ENCODE measurements around the gene LTBR. TPM values are rescaled to one million over a fixed set of nuclear protein-coding genes. Genes with fewer than 3 reads are reported as not detected.

The LTBR gene
- total RNA-seq, 2 donors from 2014 or later, result 0.47 to 1.4 TPM

DNA sequence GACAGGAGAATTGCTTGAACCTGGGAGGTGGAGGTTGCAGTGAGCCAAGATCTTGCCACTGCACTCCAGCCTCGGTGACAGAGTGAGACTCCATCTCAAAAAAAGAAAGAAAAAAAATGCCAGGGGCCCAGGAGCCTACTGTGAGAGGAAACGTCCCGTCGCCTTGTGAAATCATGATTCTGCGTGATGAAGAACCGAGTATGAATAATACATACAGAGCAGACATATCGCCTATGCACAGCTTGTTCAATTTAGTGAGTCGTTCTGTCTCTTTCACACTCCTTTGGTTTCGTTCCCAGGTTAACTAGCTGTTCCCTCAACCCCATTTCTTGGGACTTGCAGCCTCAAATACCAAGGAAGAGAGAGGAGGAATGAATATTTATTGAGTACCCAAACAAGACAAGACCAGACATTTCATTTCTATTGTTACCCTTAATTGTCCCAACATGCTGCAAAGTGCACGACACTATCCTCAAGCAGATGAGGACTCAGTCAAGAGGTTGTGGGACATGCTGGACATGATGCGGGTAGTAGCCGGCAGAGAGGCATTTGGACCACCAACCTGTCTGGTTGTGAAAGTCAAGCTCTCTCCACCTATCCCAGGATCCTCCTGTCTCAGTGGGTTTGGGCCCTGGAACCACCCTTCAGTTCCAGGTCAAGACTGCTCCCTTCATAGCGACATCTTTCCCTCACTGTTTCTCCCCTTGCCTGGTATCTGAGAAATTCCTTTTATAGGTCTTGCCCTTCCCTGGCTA, 52.2 kb downstream of the LTBR start:
- Mint-ChIP-seq H3K27me3 (no peaks in the 10 kb centered on the region), H3K27ac (no peak overlapping the region), H3K4me1 (peaks cover 10% of the 10 kb centered on the region), H3K4me3 (no peak overlapping the region), H3K36me3 (ENCODE audit: low read depth) (no peaks in the 10 kb centered on the region)
- H3K9me3 ChIP-seq (ENCODE audit: control insufficient read depth, low read length, poor library complexity, severe bottlenecking), result no peaks in the 10 kb centered on the region
- no peak for DNase-seq
- ATAC-seq, result no peak

DNA sequence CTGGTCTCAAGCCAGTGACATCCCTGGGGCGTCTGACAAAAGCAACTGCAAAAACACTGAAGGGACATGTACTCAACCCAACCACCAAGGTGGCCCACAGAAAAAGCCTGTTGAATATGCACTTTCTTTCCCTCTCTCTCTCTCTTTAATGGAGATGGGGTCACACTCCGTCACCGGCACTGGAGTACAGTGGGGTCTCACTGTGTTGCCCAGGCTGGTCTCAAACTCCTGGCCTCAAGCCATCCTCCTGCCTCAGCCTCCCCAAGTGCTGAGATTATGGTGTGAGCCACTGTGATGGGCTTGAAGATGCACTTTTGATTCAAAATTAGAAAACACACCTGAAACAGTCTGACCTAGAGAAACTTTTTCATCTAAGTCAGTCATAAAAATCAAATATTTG, 53.6 kb downstream of the LTBR start:
- DNase-seq (no peak), ATAC-seq (no peak)
- H3K36me3 Mint-ChIP-seq (ENCODE audit: low read depth), result no peaks in the 10 kb centered on the region
- no peak overlapping the region for H3K27ac Mint-ChIP-seq
- H3K4me3 Mint-ChIP-seq, result no peak overlapping the region
- H3K4me1 Mint-ChIP-seq, result peaks cover 14% of the 10 kb centered on the region
- H3K9me3 ChIP-seq (ENCODE audit: control insufficient read depth, low read length, poor library complexity, severe bottlenecking), result no peaks in the 10 kb centered on the region
- no peaks in the 10 kb centered on the region for H3K27me3 Mint-ChIP-seq

DNA sequence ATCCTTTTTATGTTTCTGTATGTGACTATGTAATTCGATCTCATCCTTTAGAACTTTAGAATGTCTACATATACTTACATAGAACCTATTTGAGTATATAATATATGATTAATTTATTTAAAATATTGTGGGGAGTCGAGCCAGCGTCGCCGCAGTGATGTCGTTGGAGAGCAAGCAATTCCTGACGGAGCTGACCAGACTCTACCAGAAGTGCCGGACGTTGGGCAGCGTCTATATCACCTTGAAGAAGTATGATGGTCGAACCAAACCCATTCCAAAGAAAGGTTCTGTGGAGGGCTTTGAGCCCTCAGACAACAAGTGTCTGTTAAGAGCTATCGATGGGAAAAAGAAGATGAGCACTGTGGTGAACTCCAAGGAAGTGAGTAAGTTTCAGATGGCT, 54.4 kb downstream of the LTBR start:
- DNase-seq, result no peak
- Mint-ChIP-seq H3K36me3 (ENCODE audit: low read depth) (no peaks in the 10 kb centered on the region), H3K4me3 (no peak overlapping the region), H3K4me1 (peaks cover 13% of the 10 kb centered on the region), H3K27ac (no peak overlapping the region), H3K27me3 (no peaks in the 10 kb centered on the region)
- no peaks in the 10 kb centered on the region for H3K9me3 ChIP-seq (ENCODE audit: control insufficient read depth, low read length, poor library complexity, severe bottlenecking)
- ATAC-seq, result no peak

DNA sequence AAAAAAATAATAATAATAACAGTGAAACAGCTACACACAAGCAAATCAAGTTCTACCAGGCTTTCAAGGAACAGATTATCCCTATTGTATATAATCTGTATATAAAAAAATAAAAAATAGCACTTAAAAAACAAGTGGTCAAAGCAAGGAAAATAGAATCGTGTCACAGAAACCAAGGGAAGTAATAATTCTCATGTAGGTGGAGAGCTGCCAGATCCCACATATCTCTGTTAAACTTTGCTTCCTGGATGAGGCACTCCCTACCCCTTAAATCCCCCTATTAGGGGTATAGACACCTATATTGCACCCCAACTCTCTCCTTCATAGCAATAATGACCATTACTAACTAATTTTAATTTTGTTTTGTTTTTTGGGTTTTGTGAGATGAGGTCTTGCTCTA, 56.4 kb downstream of the LTBR start:
- no peak for DNase-seq
- Mint-ChIP-seq H3K4me3 (no peak overlapping the region), H3K36me3 (ENCODE audit: low read depth) (peaks cover 3% of the 10 kb centered on the region), H3K4me1 (peaks cover 22% of the 10 kb centered on the region), H3K27me3 (no peaks in the 10 kb centered on the region), H3K27ac (no peak overlapping the region)
- H3K9me3 ChIP-seq (ENCODE audit: control insufficient read depth, low read length, poor library complexity, severe bottlenecking), result no peaks in the 10 kb centered on the region
- no peak for ATAC-seq

Other genes with a start within 250 kb of the LTBR start
- 10 to 100 TPM in 1 of 2 donors, 1 to 10 TPM in 1; 2.4 to 28.0 TPM for gene CD9, start 183.8 kb upstream of the LTBR start, total RNA-seq
- not detected for gene PLEKHG6, start 73.5 kb upstream of the LTBR start, total RNA-seq
- 10 to 100 TPM; 22.4 to 23.0 TPM for gene TNFRSF1A, start 42.1 kb upstream of the LTBR start, total RNA-seq
- 1 to 10 TPM; 2.1 to 2.8 TPM for gene SCNN1A, start 8.6 kb upstream of the LTBR start, total RNA-seq
- gene CD27, start 60.8 kb downstream of the LTBR start, total RNA-seq, result 10 to 100 TPM; 66.7 to 76.1 TPM
- 10 to 100 TPM; 19.6 to 23.1 TPM for gene TAPBPL, start 67.9 kb downstream of the LTBR start, total RNA-seq
- gene VAMP1, start 86.5 kb downstream of the LTBR start, total RNA-seq, result 10 to 100 TPM; 33.1 to 38.5 TPM
- gene MRPL51, start 109.1 kb downstream of the LTBR start, total RNA-seq, result 10 to 100 TPM; 36.6 to 42.2 TPM
- gene NCAPD2, start 109.9 kb downstream of the LTBR start, total RNA-seq, result 10 to 100 TPM; 16.9 to 24.3 TPM
- 100 to 1,000 TPM; 640 to 695 TPM for gene GAPDH, start 150.4 kb downstream of the LTBR start, total RNA-seq
- gene IFFO1, start 171.9 kb downstream of the LTBR start, total RNA-seq, result 10 to 100 TPM; 29.3 to 37.3 TPM
- gene NOP2, start 184.1 kb downstream of the LTBR start, total RNA-seq, result 100 to 1,000 TPM in 1 of 2 donors, 10 to 100 TPM in 1; 90.0 to 122 TPM
- 100 to 1,000 TPM; 461 to 574 TPM for gene CHD4, start 223.2 kb downstream of the LTBR start, total RNA-seq

Measured in T-helper 17 cell (primary cell).